HG03175 (cell line): ENCODE data around the gene IGSF11.
"Not testable (repeated sequence)": the region's sequence is repeated elsewhere in the genome, so short reads cannot be mapped to it uniquely, and the experiment has no call there.

Source experiments
- ATAC-seq: cut with Tn5 transposase; IDR thresholded peaks from one replicate; pipeline ENCODE4 v1.9.1; 2021; ENCODE audit warnings: mild to moderate bottlenecking, moderate library complexity; ENCODE audit not compliant: unreplicated experiment

Gene IGSF11

DNA sequence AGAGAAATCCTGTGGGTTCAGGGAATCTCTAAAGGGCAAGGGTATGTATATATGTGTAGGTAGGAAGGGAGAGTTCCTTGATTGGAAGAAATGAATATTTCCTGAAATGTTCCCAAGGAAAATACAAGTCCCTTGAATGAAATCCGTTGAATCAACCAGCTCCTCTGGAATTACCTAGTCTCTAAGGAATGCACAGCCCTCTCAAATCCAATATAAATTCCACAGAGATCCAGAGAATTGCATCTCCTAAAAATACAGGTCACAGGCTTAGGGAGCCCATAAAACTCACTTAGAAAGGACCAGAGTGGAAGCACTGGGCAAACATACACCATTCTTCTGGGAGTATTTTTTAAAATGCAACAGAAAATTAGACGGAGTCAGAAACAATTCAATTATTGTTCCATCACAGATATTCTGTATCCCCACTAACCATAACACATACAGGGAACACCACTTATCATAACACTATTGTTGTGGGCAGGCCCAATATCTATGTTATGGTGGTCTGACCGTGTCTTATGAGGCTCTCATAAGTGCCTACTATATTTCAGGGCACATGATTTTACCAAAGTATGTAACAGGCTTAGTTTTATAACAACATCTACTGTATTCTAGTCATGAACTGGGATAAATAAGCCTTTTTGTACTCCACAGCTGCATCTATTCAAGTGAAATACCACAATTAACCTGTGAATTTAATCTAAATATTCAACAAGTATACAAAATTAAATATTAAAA is 43.7 kb downstream of the IGSF11 start:
- no peak for ATAC-seq

DNA sequence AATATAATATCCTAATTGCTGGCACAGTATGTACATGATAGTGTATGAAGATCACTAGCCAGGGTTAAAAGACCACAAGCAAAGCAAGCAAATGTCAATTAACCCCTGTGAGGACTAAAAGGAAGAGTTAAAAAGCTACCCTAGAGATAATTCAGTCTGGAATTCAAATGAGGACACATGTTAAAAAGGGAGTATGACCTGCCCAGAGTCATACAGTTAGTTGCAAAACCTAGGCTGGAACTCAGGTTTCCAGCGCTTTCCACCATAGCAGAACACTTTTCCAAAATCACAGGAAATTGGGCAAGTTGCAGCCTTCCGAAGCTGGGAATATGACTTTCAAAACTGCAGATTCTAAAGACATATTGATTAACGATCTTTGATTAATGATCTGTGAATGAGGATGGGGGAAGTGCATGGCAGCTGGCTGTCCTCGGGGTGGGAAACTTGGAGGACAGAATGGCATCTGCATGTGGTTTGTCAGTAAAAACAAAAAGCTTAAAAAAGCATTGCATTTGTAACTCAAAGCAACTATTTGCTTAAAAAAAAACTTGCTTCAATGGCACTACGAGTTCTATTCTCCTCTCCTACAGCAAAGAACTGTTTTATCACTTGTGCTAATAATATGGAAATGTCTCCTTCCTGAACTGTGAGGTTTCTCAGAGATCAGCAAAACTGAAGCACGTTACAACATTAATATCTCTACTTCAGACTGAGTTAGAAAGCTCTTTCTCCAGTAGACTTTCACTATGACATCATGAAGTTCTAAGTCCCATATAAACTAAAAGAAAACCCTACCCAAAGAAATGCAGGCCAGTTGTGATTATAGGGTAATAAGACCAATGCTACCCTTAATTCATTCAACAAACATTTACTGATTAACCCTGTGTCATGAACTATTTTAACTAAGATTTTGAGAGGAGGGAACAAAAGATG is 46.2 kb downstream of the IGSF11 start:
- no peak for ATAC-seq

- ATAC-seq, result no peak
These were observed 47.2 kb downstream of the IGSF11 start for GRCh38 chr3:118987477-118987876.

DNA sequence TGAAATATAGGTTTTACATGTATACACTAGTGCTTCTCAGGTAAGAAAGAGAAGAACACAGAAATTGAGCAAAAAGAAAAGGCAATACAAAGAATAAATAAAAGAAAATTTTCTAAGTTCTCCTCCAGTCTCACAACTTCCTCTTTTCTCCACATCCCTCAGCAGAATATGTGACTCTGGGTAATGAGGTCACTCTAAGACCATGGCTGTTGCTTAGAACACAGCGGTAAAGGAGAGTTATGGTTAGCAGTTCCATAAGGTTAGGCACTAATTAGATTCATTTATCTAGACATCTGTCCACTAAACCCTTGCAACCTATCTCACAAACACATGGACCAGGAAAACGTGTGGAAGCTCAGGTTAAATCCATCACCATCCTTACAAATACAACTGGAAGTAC is 47.9 kb downstream of the IGSF11 start:
- no peak for ATAC-seq

- ATAC-seq, result no peak
These were observed 49.9 kb downstream of the IGSF11 start for GRCh38 chr3:118984699-118985098.

DNA sequence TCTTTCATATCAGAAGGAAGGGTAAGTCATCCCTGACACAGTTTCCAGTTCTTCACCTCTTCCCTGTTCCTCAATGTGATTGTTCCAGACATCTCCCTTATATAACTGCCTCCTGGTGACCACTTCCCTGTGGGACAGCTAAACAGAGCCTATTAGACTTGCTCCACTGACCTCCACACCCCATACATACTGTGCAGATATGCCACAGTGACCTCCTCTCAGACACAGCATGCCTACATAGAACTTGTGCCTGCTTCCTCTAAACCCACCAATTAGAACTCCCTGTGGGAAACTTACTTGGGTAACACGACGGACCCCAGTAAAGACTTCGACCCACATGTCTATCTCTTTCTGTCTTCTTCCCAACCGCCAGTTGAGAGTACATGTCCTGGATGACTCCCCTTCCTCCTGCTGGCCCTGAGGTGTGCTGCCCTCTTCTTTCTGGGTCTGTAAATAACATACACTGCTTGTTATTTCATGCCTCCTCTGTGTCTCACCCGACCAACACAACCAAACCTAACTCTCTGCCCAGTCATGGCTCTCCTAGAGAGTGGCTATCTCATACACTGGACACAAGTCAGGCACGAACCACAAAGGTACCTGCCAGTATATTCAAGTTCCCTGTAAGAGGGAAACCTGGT is 53.0 kb downstream of the IGSF11 start:
- no peak for ATAC-seq

GRCh38 chr3:118980832-118981231 is 53.8 kb downstream of the IGSF11 start:
- ATAC-seq, result no peak

- no peak for ATAC-seq
These were observed 56.3 kb downstream of the IGSF11 start for GRCh38 chr3:118978393-118978758.

DNA sequence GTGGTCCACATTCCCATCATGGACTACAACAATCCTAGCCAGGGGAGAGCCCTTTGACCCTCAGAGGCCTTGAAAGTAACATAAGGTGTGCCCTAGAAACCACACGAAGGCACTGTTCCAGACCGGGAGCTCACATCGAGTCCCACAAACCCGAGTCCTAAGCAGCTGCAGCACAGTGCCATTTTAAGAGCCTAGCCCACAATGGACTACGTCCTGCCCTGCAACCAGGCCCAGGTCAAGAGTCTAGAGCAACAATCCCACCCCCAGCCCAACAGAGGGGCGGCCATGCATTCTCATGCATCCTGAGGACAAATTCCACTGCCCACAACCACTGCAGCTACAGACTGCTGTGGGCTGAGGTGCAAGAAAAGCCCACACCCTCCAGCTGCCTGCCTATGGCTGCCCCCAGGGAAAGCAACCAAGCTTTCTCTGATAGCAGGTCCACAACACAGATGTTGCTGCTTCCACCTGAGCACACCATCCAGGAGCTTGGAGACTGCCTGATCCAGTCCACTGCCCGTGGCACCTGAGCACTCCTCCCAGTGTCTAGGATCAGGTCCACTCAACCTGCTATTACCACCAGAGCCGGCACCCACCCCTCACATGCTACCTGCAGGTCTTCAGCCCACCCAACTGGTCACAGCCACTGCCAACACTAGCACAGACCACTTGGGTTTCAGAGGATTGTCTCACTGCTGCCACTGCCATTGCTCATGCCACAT is 56.8 kb downstream of the IGSF11 start:
- ATAC-seq, result no peak

DNA sequence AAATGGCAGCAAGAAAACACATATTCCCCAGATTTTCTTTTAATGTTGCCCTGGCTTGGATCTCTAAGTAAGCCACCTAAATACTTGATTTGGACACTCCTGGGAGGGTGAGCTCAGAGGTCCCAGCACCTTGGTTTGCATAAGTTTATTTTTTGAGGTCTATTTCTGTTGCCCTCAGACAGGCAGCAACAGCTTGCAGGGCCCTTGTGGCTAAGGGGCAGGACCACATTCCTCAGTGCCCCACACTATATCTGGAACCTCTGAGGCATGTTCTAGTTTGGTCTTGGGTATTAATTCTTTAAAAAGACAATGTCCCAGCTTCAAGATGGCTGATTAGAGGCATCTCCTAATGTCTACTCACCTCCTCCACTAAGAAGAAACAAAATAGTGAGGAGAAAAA is 57.5 kb downstream of the IGSF11 start:
- no peak for ATAC-seq

DNA sequence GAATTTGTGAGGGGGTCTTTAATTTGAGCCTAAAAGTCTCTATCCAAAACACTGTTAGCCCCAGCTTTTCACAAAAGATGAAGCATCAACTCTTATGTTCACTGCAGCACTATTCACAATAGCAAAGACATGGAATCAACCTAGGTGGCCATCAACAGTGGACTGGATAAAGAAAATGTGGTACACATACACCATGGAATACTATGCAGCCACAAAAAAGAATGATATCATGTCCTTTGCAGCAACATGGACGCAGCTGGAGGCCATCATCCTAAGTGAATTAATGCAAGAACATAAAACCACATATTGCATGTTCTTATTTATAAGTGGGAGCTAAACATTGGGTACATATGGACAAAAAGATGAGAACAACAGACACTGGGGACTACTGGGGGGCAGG is 59.2 kb downstream of the IGSF11 start:
- not testable (repeated sequence) for ATAC-seq

DNA sequence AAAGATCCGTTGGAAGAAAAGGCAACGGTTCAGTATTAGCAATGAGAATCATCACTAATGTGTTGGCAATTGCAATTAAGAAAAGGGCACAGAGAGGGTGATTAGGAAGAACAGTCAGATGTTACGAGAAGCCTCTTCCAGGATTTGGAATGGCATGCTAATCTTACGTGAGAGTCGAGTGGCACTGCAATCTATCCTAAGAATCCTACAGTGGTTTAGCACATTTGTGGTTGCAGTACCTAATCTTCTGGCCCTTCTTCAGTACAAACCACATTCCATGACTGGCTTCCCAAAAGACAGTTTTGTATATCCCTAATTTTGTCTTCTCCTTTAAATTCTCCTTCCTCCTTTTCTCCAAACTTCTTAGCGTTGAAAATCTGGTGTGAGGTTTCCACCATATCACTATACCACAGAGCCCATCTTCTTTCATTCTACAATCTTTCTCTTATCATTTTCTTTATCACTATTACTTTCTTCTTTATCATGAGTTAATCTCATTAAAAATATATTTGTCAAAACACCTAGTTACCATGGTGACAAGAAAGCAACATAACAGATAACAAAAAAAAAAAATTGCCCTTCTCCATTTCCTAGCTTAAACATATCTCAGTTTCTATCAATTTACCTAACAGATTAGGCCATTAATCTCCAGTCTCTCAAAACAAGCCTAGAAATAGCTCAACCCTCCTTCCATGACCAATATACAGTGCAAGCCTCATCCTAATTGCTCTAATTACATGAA is 60.1 kb downstream of the IGSF11 start:
- ATAC-seq, result no peak

- no peak for ATAC-seq
These were observed 61.6 kb downstream of the IGSF11 start for GRCh38 chr3:118973050-118973449.

DNA sequence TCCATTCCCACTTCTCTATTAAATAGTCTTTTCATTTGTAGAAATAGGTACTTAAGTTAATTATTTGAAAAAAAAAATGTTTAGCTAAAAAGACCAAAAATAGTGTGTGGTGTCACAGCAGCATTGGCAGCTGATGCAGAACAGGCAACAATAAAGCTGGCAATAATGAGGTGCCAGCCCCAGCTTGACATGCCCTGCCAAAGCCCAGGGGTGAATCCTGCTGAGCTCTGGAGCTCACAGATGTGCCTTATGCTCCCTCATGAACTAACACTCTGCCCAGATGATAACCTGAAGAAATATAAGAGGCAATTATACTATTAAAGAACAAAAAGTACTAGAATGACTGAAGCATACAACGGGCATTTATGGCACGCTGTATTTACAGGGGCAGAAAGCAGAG is 63.8 kb downstream of the IGSF11 start:
- no peak for ATAC-seq

- no peak for ATAC-seq
These were observed 66.0 kb downstream of the IGSF11 start for GRCh38 chr3:118968640-118969039.

- ATAC-seq, result no peak
These were observed 66.5 kb downstream of the IGSF11 start for GRCh38 chr3:118968111-118968510.

DNA sequence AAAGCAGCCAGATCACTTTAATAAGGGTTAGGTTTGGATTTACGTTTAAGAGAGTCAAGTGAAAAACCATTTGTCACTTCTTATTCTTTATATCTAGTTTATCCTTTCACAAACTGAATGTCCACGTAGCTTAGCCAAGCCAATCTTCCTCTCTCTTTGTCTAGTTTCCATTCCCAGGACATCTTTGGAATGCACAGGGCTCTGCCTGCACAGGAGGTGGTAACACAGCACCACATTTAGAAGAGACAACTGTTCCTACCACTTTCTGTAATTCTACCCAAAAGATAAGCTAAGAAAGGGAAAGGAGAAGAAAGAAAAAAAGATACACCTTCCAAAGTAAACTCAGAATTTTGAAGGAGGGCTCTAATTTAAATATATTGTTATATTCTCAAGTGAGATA is 67.9 kb downstream of the IGSF11 start:
- no peak for ATAC-seq

GRCh38 chr3:118963711-118964110 is 70.9 kb downstream of the IGSF11 start:
- ATAC-seq, result no peak

GRCh38 chr3:118960876-118961450 is 73.7 kb downstream of the IGSF11 start:
- no peak for ATAC-seq
